ENCODE data around the gene ARHGAP44. TPM values are rescaled to one million over a fixed set of nuclear protein-coding genes. Genes with fewer than 3 reads are reported as not detected.

ARHGAP44 gene
- total and polyA plus RNA-seq, 7 donors: 0.59 to 3.4 (median 1.7) TPM

GRCh38 chr17:13036751-13037150, 247.5 kb downstream of the ARHGAP44 start:
- Histone ChIP-seq H3K9me3 (no peaks in the 10 kb centered on the region), H3K4me3 (no peak overlapping the region), H3K4me1 (no peaks in the 10 kb centered on the region), H3K27ac (no peak overlapping the region), H3K27me3 (ENCODE audit: insufficient read depth in 3 of 3, low read length in 2 of 3) (peaks cover 0 to 7% (median 0%) of the 10 kb centered on the region in 3 donors), H3K36me3 (ENCODE audit: insufficient read depth in 1 of 2, low read depth in 1 of 2) (no peaks in the 10 kb centered on the region)
- ATAC-seq (no peak), DNase-seq (no peak)
- intact Hi-C loops (cut with DNase I): no loop called here
- no peak for TF ChIP-seq CTCF (IDR thresholded peaks at IDR 0.05)

- H3K4me1 ChIP-seq: no peaks in the 10 kb centered on the region
- H3K36me3 ChIP-seq (ENCODE audit: insufficient read depth in 1 of 2, low read depth in 1 of 2): no peaks in the 10 kb centered on the region
- H3K9me3 ChIP-seq: no peaks in the 10 kb centered on the region
- WGBS, 3 donors: 90 to 91% (median 91%) methylated on average over 4 of the region's 4 CpGs
- no peak overlapping the region for H3K4me3 ChIP-seq
- no peak overlapping the region for H3K27ac ChIP-seq
- intact Hi-C loops (cut with DNase I): no loop called here
- ATAC-seq (no peak), DNase-seq (no peak)
- no peak for TF ChIP-seq CTCF (IDR thresholded peaks at IDR 0.05)
- peaks cover 0 to 8% (median 0%) of the 10 kb centered on the region in 3 donors for H3K27me3 ChIP-seq (ENCODE audit: insufficient read depth in 3 of 3, low read length in 2 of 3)
These were observed 249.8 kb downstream of the ARHGAP44 start for GRCh38 chr17:13038931-13039665.

Other genes with a start within 250 kb of the ARHGAP44 start
- gene MYOCD, start 123.6 kb upstream of the ARHGAP44 start, total RNA-seq: 1 to 10 TPM in 1 of 4 donors, under 1 TPM in 3; 0.22 to 1.2 (median 0.62) TPM
- under 1 TPM; 0.04 to 0.19 (median 0.10) TPM for gene MYOCD, start 123.6 kb upstream of the ARHGAP44 start, polyA plus RNA-seq
- gene ELAC2, start 228.5 kb downstream of the ARHGAP44 start, total RNA-seq: 10 to 100 TPM; 49.1 to 64.1 (median 53.6) TPM
- gene ELAC2, start 228.5 kb downstream of the ARHGAP44 start, polyA plus RNA-seq: 10 to 100 TPM; 30.8 to 59.0 (median 48.3) TPM

Measured in psoas muscle (tissue), 8 donors.